GM12878 (cell line): ENCODE data around the gene HBP1. TPM values are rescaled to one million over a fixed set of nuclear protein-coding genes. Genes with fewer than 3 reads are reported as not detected.

ENCODE experiments used
- ATAC-seq: fragments of 200-7000 bp; cut with Tn5 transposase; 3 replicates; pipeline ENCODE4 v1.9.1; 2020; ENCODE audit warnings: mild to moderate bottlenecking, moderate library complexity
- BruUV-seq: library from RNA; stranded (reverse); fragments of 400-500 nt; replicated peaks from 2 replicates; lab custom pipeline; 2021; lab: Mats Ljungman, UMichigan
- CTCF ChIA-PET: fragments of 300-600 bp; sonication (Branson Sonifier 250); formaldehyde crosslinking; extraction: SDS; loops from one replicate; lab custom pipeline; 2021; ENCODE audit warnings: inconsistent platforms; lab: Yijun Ruan, JAX
- POLR2A ChIA-PET: fragments of 350-600 bp; formaldehyde crosslinking; extraction: SDS; loops from one replicate; lab custom pipeline; 2021; ENCODE audit warnings: inconsistent platforms; lab: Charles Lee
- RAD21 ChIA-PET: fragments of 300-600 bp; sonication (Branson Sonifier 250); formaldehyde crosslinking; loops from one replicate; lab custom pipeline; 2023; ENCODE audit warnings: antibody characterized with exemption; ENCODE audit not compliant: unreplicated experiment; lab: Charles Lee
- SMC1A ChIA-PET: fragments of 300-600 bp; sonication (Branson Sonifier 250); formaldehyde crosslinking; loops from one replicate; lab custom pipeline; 2023; ENCODE audit not compliant: unreplicated experiment, uncharacterized antibody; lab: Charles Lee
- DNase-seq: peaks from one replicate; pipeline ENCODE4 v3.0.0-alpha.2; 2011; ENCODE audit warnings: low read depth, low spot score
- FAIRE-seq: peaks from 3 replicates; lab custom pipeline; 2011; peaks lifted over from hg19 to GRCh38; lab: Jason Lieb, UNC
- H2AFZ ChIP-seq: 2 replicates; pipeline ENCODE4 v1.6.0; 2011; ENCODE audit warnings: low read depth, low read length, control low read depth; ENCODE audit not compliant: control insufficient read depth
- H3K27ac ChIP-seq: 2 replicates; pipeline ENCODE4 v1.5.1; 2011; ENCODE audit warnings: control low read depth; ENCODE audit not compliant: control insufficient read depth, insufficient read depth
- H3K27me3 ChIP-seq, 2 experiments: replicated peaks in 1 of 2; 2 replicates each; pipeline versions ENCODE4 v1.6.0 to v1.6.1; 2011; ENCODE audit warnings: low read length in 1 of 2; ENCODE audit not compliant: control insufficient read depth in 2 of 2, insufficient read depth in 2 of 2
- H3K36me3 ChIP-seq, 2 experiments: 2 replicates each; pipeline ENCODE4 v1.5.1; 2011; ENCODE audit warnings: low read length in 1 of 2; ENCODE audit not compliant: control insufficient read depth in 2 of 2, insufficient read depth in 2 of 2
- H3K4me1 ChIP-seq: 2 replicates; pipeline ENCODE4 v1.6.1; 2011; ENCODE audit warnings: mild to moderate bottlenecking, low read length, moderate library complexity, mixed read lengths; ENCODE audit not compliant: control insufficient read depth, insufficient read depth
- H3K4me2 ChIP-seq: 2 replicates; pipeline ENCODE4 v1.6.0; 2011; ENCODE audit warnings: control low read depth; ENCODE audit not compliant: control insufficient read depth, insufficient read depth
- H3K4me3 ChIP-seq: fragments of 200-600 bp; sonication (generic); 2 replicates; pipeline ENCODE4 v1.5.1; 2016
- H3K79me2 ChIP-seq: 2 replicates; pipeline ENCODE4 v1.6.0; 2011; ENCODE audit warnings: low read length; ENCODE audit not compliant: control insufficient read depth, insufficient read depth
- H3K9ac ChIP-seq: 2 replicates; pipeline ENCODE4 v1.8.0; 2011; ENCODE audit warnings: low read length, control low read depth, mixed read lengths; ENCODE audit not compliant: control insufficient read depth, insufficient read depth
- H3K9me3 ChIP-seq: replicated peaks from 3 replicates; pipeline ENCODE4 v1.5.1; 2011; ENCODE audit warnings: mild to moderate bottlenecking, low read length; ENCODE audit not compliant: control insufficient read depth, insufficient read depth
- H4K20me1 ChIP-seq: 2 replicates; pipeline ENCODE4 v1.6.0; 2011; ENCODE audit not compliant: control insufficient read depth, insufficient read depth
- ASH2L ChIP-seq: fragments of 300-600, 200-600 bp; sonication (generic); IDR thresholded peaks from 2 replicates; pipeline ENCODE4 v1.6.1; 2017; ENCODE audit warnings: low read depth, mild to moderate bottlenecking, borderline replicate concordance
- JUNB ChIP-seq: IDR thresholded peaks from 2 replicates; pipeline ENCODE4 v1.6.1; 2016; ENCODE audit warnings: antibody characterized with exemption, mild to moderate bottlenecking
- POLR2A ChIP-seq: IDR thresholded peaks from 2 replicates; pipeline ENCODE4 v1.6.1; 2011; ENCODE audit warnings: low read depth, mild to moderate bottlenecking, low read length
- TCF12 ChIP-seq: IDR thresholded peaks from 2 replicates; pipeline ENCODE4 v1.6.1; 2011; ENCODE audit warnings: low read depth, mild to moderate bottlenecking, low read length
- ZBED1 ChIP-seq: IDR thresholded peaks from 2 replicates; pipeline ENCODE4 v1.6.1; 2016; ENCODE audit warnings: borderline replicate concordance
- WGBS: methylation state at CpG from one replicate; pipeline ENCODE4 v1.1.6; 2016; ENCODE audit warnings: low lambda C conversion rate; ENCODE audit not compliant: insufficient replicate concordance, insufficient coverage; ENCODE audit errors: missing lambda C conversion rate; 5-methylcytosine and 5-hydroxymethylcytosine counted together
- in situ Hi-C: fragments of 300-500 bp; cut with MboI; formaldehyde crosslinking; loops from 9 replicates; pipeline ENCODE4 v1.14.3; 2018; ENCODE audit warnings: mixed read lengths
- intact Hi-C: fragments of 100-400 bp; cut with micrococcal nuclease; formaldehyde crosslinking; loops from one replicate; pipeline ENCODE4 v1.14.2; 2022; ENCODE audit not compliant: unreplicated experiment
- polyA plus RNA-seq, 11 experiments: library from polyadenylated mRNA; depleted of rRNA in 4 of 11; unstranded in 6 of 11; stranded (reverse) in 5 of 11; fragments of >200 nt; fragmentation: Nextera tagmentation in 4 of 11; fragmentation: Illumina TruSeq in 1 of 11; extraction: Ambion mirVana in 4 of 11; extraction: Trizol in 1 of 11; gene quantifications; 1 replicate in 1 of 11; 2 replicates in 10 of 11; pipeline versions ENCODE4 v1.2.1 to v1.2.3, GENCODE V29; 2011 to 2016; ENCODE audit warnings: inconsistent platforms in 2 of 11, missing spikeins in 2 of 11, low read depth in 1 of 11
- total RNA-seq, 4 experiments: library from RNA; depleted of rRNA in 3 of 4; stranded (reverse); fragments of >200 nt in 3 of 4; fragmentation: Illumina TruSeq in 1 of 4; extraction: Trizol in 1 of 4; gene quantifications; 2 replicates each; pipeline versions ENCODE4 v1.2.1 to v1.2.3, GENCODE V29; 2013 to 2021
- TF ChIP-seq, protein P1 (sequence below): fragments of 450-650 bp; IDR thresholded peaks from 2 replicates; pipeline ENCODE4 v1.6.1; 2016; ENCODE audit warnings: mild to moderate bottlenecking

Gene HBP1
- total and polyA plus RNA-seq, 10 of the 15 experiments (the other 5 are each of a cell fraction or from before 2014, with no cell fraction given) = 5.8 to 30.9 (median 9.4) TPM

DNA sequence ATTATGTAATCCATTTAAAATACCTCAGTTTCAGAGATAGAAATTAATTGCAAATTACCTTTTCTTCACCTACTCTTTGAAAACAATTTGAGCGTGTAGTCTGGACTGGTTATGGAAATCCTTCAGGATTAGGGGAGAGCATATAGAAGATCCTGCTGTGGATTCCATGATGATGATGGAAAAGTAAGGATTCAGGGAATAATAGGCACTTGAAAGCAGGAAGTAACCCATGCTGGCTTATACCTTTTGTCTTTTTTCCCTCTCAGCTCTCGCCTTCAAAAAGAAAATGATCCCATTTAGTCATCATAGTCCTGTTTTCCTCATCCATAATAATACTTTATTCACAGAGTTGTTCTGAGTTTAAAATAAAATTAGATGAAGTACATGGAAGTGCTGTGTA lies 4.4 kb downstream of the HBP1 start (continued):
- no peak for TF ChIP-seq TCF12
- no peak for TF ChIP-seq ASH2L
- no peak for TF ChIP-seq ZBED1

DNA sequence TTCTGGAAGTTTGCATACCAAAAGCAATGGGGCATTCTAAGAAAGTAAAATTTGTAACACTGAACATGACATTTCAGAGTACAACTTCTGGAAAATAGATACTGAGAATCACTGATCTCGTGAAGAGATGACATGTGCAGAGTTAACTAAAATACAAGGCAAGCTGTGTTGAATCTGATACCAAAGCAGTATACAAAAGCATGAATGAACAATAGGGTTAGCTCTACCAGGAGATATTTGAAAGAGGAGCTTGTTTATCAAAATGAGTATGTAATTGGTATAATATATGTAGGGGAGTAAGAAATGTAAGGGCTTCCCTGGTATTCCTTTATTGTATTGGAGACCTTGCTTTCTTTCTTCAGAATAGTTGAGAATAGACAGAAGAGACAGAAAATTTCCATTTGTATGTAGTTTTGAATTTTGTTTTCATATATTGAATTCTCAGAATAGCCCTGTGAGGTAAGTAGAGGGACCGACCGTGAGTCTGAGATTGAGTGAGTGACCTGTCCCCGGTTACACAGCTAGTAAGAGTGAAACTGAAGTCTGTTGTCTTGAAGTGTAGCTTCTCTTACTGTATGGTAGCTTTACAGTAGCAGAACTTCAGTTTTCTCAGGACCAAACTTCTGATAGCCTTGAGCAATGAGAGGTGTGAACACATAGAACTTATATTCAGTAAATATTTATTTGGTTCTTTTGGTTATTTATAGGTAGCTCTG lies 5.0 kb downstream of the HBP1 start:
- no peaks in the 10 kb centered on the region for H3K36me3 ChIP-seq
- H3K4me1 ChIP-seq = peaks cover 26% of the 10 kb centered on the region
- no peak overlapping the region for H3K4me3 ChIP-seq
- H3K79me2 ChIP-seq = peaks cover 34% of the 10 kb centered on the region
- intact Hi-C loops = no loop called here
- no peak overlapping the region for H3K9ac ChIP-seq
- BruUV-seq = no TSS peak
- no peaks in the 10 kb centered on the region for H4K20me1 ChIP-seq
- no peaks in the 10 kb centered on the region for H3K9me3 ChIP-seq
- WGBS = 16% methylated on average over 4 of the region's 4 CpGs
- H3K27ac ChIP-seq = peak overlapping the region; percentile 15; the same call in 1 of the 2 replicates
- RAD21 ChIA-PET = interaction anchor here (0.8 to 1.8 kb wide), 10 partner anchors 9 to 327 kb away, joined by 3 to 11 read pairs (median 4); no protein-coding TSS in a partner anchor
- DNase-seq = no peak
- peak; percentile 68 for ATAC-seq
- no peak overlapping the region for H2AFZ ChIP-seq
- FAIRE-seq = peak; percentile 7
- TF ChIP-seq JUNB = peak; percentile 59
- TF ChIP-seq, protein P1, sequence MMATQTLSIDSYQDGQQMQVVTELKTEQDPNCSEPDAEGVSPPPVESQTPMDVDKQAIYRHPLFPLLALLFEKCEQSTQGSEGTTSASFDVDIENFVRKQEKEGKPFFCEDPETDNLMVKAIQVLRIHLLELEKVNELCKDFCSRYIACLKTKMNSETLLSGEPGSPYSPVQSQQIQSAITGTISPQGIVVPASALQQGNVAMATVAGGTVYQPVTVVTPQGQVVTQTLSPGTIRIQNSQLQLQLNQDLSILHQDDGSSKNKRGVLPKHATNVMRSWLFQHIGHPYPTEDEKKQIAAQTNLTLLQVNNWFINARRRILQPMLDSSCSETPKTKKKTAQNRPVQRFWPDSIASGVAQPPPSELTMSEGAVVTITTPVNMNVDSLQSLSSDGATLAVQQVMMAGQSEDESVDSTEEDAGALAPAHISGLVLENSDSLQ = peak; percentile 36; the same call in 1 of the 2 replicates
- no peak for TF ChIP-seq POLR2A
- H3K27me3 ChIP-seq = no peaks in the 10 kb centered on the region
- peak overlapping the region; percentile 66 for H3K4me2 ChIP-seq
- SMC1A ChIA-PET = interaction anchor here (0.8 to 2.6 kb wide), 14 partner anchors 9 to 52 kb away, joined by 3 to 23 read pairs (median 4); no protein-coding TSS in a partner anchor
- CTCF ChIA-PET = interaction anchor here (0.7 to 3.0 kb wide), 8 partner anchors 8 to 701 kb away, joined by 3 to 15 read pairs (median 4); no protein-coding TSS in a partner anchor
- POLR2A ChIA-PET = interaction anchor here (0.7 to 1.0 kb wide), 5 partner anchors 12 to 228 kb away, joined by 3 read pairs; no protein-coding TSS in a partner anchor
- in situ Hi-C loops = no loop called here
